Smooth muscle cell (in vitro differentiated cells): Measurements from ENCODE around the gene CTTNBP2. TPM values are rescaled to one million over a fixed set of nuclear protein-coding genes. Genes with fewer than 3 reads are reported as not detected.
A peak's percentile ranks its signal among the peaks of the same experiment; 100 is the strongest.

Experiments used
- DNase-seq: peaks from one replicate; lab custom pipeline; 2025; ENCODE audit not compliant: unreplicated experiment; lab: John Stamatoyannopoulos, UW
- H2AFZ ChIP-seq: fragments of 200-600 bp; sonication (generic); 2 replicates; pipeline ENCODE4 v1.6.0; 2016; ENCODE audit warnings: antibody characterized with exemption, low read depth, mild to moderate bottlenecking
- H3F3A ChIP-seq: fragments of 200-600 bp; sonication (generic); 2 replicates; pipeline ENCODE4 v1.6.0; 2017; ENCODE audit warnings: antibody characterized with exemption, low read depth
- H3K27ac ChIP-seq: fragments of 200-600 bp; sonication (generic); 2 replicates; pipeline ENCODE4 v1.5.1; 2016; ENCODE audit warnings: low read depth, mild to moderate bottlenecking
- H3K27me3 ChIP-seq: fragments of 200-600 bp; sonication (generic); 2 replicates; pipeline ENCODE4 v1.6.1; 2016; ENCODE audit warnings: low read depth, mild to moderate bottlenecking
- H3K36me3 ChIP-seq: fragments of 200-600 bp; sonication (generic); 2 replicates; pipeline ENCODE4 v1.5.1; 2016; ENCODE audit warnings: low read depth
- H3K4me1 ChIP-seq: fragments of 200-600 bp; sonication (generic); 2 replicates; pipeline ENCODE4 v1.5.1; 2016; ENCODE audit warnings: low read depth
- H3K4me2 ChIP-seq: fragments of 200-600 bp; sonication (generic); 2 replicates; pipeline ENCODE4 v1.6.0; 2016; ENCODE audit warnings: mild to moderate bottlenecking
- H3K4me3 ChIP-seq: fragments of 200-600 bp; sonication (generic); 2 replicates; pipeline ENCODE4 v1.5.1; 2016; ENCODE audit warnings: mild to moderate bottlenecking
- H3K79me2 ChIP-seq: fragments of 200-600 bp; sonication (generic); 2 replicates; pipeline ENCODE4 v1.6.0; 2016; ENCODE audit warnings: low read depth, mild to moderate bottlenecking
- H3K9ac ChIP-seq: fragments of 200-600 bp; sonication (generic); 2 replicates; pipeline ENCODE4 v1.6.0; 2016; ENCODE audit warnings: low read depth
- H3K9me3 ChIP-seq: fragments of 200-600 bp; sonication (generic); replicated peaks from 2 replicates; pipeline ENCODE4 v1.5.1; 2016; ENCODE audit warnings: low read depth
- H4K20me1 ChIP-seq: fragments of 200-600 bp; sonication (generic); 2 replicates; pipeline ENCODE4 v1.6.0; 2016; ENCODE audit warnings: low read depth
- CTCF ChIP-seq: fragments of 200-600 bp; sonication (generic); IDR thresholded peaks from 2 replicates; pipeline ENCODE4 v1.5.1; 2017; ENCODE audit warnings: borderline replicate concordance, mild to moderate bottlenecking, antibody characterized with exemption; ENCODE audit not compliant: insufficient read depth, poor library complexity, severe bottlenecking
- WGBS: methylation state at CpG from one replicate; pipeline ENCODE4 v1.1.7; 2016; ENCODE audit warnings: low lambda C conversion rate; 5-methylcytosine and 5-hydroxymethylcytosine counted together
- polyA plus RNA-seq: library from polyadenylated mRNA; unstranded; fragments of >200 nt; fragmentation: Nextera tagmentation; extraction: Ambion mirVana; gene quantifications from 2 replicates; pipeline ENCODE4 v1.2.1, GENCODE V29; 2016
- total RNA-seq: library from RNA; depleted of rRNA; stranded (reverse); fragments of >200 nt; gene quantifications from 2 replicates; pipeline ENCODE4 v1.2.3, GENCODE V29; 2014

CTTNBP2 gene
- total and polyA plus RNA-seq, 2 experiments from 2014 or later, result 4.8 to 42.3 TPM

DNA sequence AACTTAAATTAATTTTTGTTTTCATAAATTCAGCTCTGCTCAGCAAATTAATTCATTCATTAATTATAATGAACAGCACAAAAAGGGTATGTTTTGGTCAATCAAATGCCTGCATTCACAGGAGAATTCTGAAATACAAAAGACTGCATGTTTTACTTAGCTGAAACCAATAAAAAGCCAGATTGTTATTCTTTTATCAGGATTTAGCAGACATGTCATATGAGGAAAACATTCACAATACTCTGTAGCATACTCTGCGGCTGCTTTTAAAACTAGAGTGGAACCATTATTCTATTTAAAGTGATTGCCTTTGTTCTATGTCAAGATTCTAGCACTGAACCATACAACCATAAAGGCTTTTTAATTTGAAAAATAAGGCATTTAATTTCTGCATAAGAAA lies 19.1 kb downstream of the CTTNBP2 start:
- Histone ChIP-seq H3K27ac (no peak overlapping the region), H3K27me3 (no peaks in the 10 kb centered on the region), H4K20me1 (peaks cover 3% of the 10 kb centered on the region), H3F3A (no peaks in the 10 kb centered on the region), H3K9ac (no peak overlapping the region), H2AFZ (no peak overlapping the region), H3K4me1 (no peaks in the 10 kb centered on the region), H3K4me2 (no peak overlapping the region), H3K4me3 (no peak overlapping the region), H3K79me2 (peaks cover 17% of the 10 kb centered on the region), H3K36me3 (no peaks in the 10 kb centered on the region), H3K9me3 (no peaks in the 10 kb centered on the region)
- TF ChIP-seq CTCF, result no peak
- WGBS, result 92% methylated on average over 1 of the region's 1 CpG
- DNase-seq, result no peak

- peaks cover 17% of the 10 kb centered on the region for H3K79me2 ChIP-seq
- H3K27me3 ChIP-seq, result no peaks in the 10 kb centered on the region
- H3K4me1 ChIP-seq, result no peaks in the 10 kb centered on the region
- no peak for DNase-seq
- H3K9me3 ChIP-seq, result no peaks in the 10 kb centered on the region
- H3K4me2 ChIP-seq, result peak overlapping the region; percentile 24
- H4K20me1 ChIP-seq, result peaks cover 5% of the 10 kb centered on the region
- H3K9ac ChIP-seq, result no peak overlapping the region
- H3F3A ChIP-seq, result peaks cover 5% of the 10 kb centered on the region
- H3K4me3 ChIP-seq, result no peak overlapping the region
- 69% methylated on average over 7 of the region's 7 CpGs for WGBS
- TF ChIP-seq CTCF, result no peak
- H3K36me3 ChIP-seq, result no peaks in the 10 kb centered on the region
- no peak overlapping the region for H3K27ac ChIP-seq
- no peak overlapping the region for H2AFZ ChIP-seq
Measured at GRCh38 chr7:117848941-117849340, 24.3 kb downstream of the CTTNBP2 start.

- H3K4me2 ChIP-seq, result no peak overlapping the region
- no peaks in the 10 kb centered on the region for H3K36me3 ChIP-seq
- peaks cover 10% of the 10 kb centered on the region for H4K20me1 ChIP-seq
- H3K4me1 ChIP-seq, result no peaks in the 10 kb centered on the region
- no peaks in the 10 kb centered on the region for H3K9me3 ChIP-seq
- no peak overlapping the region for H2AFZ ChIP-seq
- DNase-seq, result no peak
- no peak overlapping the region for H3K4me3 ChIP-seq
- no peak overlapping the region for H3K27ac ChIP-seq
- peaks cover 5% of the 10 kb centered on the region for H3F3A ChIP-seq
- no peak for TF ChIP-seq CTCF
- H3K9ac ChIP-seq, result no peak overlapping the region
- peaks cover 5% of the 10 kb centered on the region for H3K79me2 ChIP-seq
- 100% methylated on average over 2 of the region's 2 CpGs for WGBS
- no peaks in the 10 kb centered on the region for H3K27me3 ChIP-seq
Measured at GRCh38 chr7:117844678-117845077, 28.6 kb downstream of the CTTNBP2 start.

GRCh38 chr7:117841611-117842010 lies 31.6 kb downstream of the CTTNBP2 start:
- H3K9me3 ChIP-seq, result no peaks in the 10 kb centered on the region
- peaks cover 7% of the 10 kb centered on the region for H3F3A ChIP-seq
- peaks cover 5% of the 10 kb centered on the region for H4K20me1 ChIP-seq
- H3K9ac ChIP-seq, result no peak overlapping the region
- TF ChIP-seq CTCF, result no peak
- no peaks in the 10 kb centered on the region for H3K36me3 ChIP-seq
- no peak overlapping the region for H3K4me2 ChIP-seq
- DNase-seq, result no peak
- WGBS, result 94% methylated on average over 2 of the region's 2 CpGs
- H3K27ac ChIP-seq, result no peak overlapping the region
- no peaks in the 10 kb centered on the region for H3K4me1 ChIP-seq
- peaks cover 12% of the 10 kb centered on the region for H3K79me2 ChIP-seq
- H2AFZ ChIP-seq, result no peak overlapping the region
- no peak overlapping the region for H3K4me3 ChIP-seq
- no peaks in the 10 kb centered on the region for H3K27me3 ChIP-seq
